Stimulated activated CD4-positive, alpha-beta T cell treated with anti-CD3 and anti-CD28 coated beads, TNF-alpha, amount 100 ng/mL, for 4 hours (primary cell): ENCODE results near the gene RNF175.

Experiments
- DNase-seq, 3 experiments: peaks; one replicate each; pipeline ENCODE4 v3.0.0-alpha.2; 2020; ENCODE audit warnings: low read depth in 3 of 3

RNF175 gene

GRCh38 chr4:153748378-153748777 lies 11.4 kb downstream of the RNF175 start:
- DNase-seq, result no peak

DNA sequence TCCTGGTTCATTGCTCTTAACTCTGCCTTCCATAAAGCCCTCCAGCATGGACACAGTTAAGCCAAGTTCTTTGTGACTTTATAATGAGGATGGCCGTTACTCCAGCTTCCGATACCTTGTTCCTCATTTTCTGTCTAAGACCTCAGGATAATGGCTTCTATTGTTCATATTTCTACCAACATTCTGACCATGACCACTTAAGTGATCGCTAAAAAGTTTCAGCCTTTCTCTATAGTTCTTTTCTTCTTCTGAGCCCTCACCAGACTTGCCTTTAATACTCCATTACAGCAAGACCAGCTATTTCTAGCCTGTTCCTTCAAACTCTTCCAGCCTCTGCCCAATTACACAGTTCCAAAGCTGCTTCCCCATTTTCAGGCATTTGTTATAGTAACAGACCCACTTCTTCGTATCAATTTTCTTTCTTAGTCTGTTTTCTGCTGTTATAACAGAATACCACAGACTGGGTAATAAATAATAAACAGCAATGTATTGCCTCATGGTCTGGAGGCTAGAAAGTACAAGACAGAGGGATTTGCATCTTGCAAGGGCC lies 12.3 kb downstream of the RNF175 start:
- no peak for DNase-seq

DNA sequence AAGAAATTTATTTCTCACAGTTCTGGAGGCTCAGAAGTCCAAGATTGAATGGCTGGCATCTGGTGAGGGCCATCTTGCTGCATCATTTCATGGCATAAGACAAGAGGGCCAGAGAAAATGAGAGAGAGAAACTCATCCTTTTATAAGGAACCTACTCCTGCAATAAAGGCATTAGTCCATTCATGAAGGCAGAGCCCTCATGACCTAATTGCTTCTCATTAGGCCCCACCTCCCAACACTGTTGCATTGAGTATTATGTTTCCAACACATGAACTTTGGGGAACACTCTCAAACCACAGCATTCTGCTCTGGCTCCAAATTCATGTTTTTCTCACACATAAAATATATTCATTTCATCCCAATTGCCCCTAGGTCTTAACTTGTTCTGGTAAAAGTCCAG lies 14.2 kb downstream of the RNF175 start:
- DNase-seq, result no peak

DNA sequence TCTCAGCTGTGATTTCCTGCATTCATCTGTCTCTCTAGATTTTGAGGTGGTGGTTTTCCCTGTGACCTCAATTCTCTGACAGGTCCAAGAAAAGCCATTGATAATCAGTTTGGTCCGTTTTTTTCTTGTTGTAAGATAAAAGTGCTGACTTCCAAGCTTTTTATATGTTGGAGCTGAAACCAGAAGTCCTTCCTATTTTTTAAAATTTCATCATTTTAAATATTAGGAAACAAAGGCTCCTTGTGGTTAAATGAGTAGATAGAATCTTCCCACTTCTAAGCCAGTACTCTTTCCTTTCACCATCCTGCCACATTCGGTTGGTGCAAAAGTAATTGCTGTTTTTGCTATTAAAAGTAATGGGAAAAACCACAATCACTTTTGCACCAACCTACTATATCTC lies 18.3 kb downstream of the RNF175 start:
- DNase-seq, result no peak

- no peak for DNase-seq
These were observed 23.8 kb downstream of the RNF175 start for GRCh38 chr4:153735906-153736461.

DNA sequence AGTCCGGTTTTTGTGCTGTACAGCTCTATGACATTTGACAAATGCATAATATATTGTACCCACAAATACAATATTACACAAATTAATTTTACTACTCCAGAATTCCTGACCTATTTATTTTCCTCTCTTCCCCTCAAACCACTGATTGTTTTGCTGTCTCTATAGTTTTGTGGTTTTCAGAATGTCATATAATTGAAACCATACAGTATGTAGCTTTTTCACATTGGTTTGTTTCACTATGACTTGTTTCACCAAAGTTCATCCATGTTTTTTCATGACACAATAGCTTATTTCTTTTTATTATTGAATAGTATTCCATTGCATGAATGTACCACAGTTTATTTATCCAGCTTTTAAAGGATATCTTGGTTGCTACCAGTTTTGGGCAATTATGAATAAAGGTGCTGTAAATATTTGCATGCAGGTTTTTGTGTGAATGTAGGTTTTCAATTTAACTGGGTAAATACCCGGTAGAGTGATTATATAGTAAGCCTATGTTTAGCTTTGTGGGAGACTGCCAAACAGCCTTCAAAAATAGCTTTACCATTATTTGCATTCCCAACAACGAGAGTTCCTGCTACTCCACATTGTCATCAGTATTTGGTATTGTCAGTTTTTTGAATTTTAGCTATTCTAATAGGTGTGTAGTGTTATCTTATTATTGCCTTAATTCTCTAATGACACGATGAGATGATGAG lies 25.9 kb downstream of the RNF175 start:
- no peak for DNase-seq

GRCh38 chr4:153731239-153731638 lies 28.6 kb downstream of the RNF175 start:
- DNase-seq, result no peak

DNA sequence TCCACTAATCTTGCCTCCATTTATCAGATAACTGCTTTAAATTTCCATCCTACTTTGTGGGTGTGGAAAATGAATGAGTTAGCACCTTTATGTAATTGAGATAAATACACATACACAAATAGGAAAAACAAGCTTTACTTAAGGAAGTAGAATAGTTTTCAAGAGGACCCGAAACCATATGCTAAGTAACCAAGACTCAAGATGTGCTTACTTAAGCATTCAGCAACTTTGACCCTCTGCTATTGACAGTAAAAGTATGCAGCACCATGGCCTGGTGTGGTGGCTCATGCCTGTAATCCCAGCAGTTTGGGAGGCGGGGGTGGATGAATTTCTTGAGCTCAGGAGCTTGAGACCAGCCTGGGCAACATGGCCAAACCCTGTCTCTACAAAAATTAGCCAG lies 29.9 kb downstream of the RNF175 start:
- no peak for DNase-seq

GRCh38 chr4:153728660-153729059 lies 31.2 kb downstream of the RNF175 start:
- no peak for DNase-seq

DNA sequence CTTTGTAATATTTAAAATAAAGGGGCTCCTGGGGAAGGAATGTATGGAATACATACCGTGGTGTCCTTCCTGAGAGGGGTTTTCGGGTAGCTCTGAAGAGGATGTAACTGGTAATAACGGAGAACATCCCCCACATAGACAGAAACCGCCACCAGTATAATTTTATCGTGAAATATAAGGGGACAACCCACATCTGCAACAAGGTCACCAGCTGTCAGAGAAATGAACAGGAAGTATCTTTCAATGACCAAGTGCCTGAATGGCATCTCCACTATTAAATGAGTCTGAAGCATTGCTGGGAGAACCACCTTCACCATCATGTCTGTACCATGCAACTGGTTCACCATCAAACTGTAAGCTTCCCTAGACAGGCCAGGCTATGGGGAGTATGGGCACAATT lies 31.7 kb downstream of the RNF175 start:
- DNase-seq, result no peak

DNA sequence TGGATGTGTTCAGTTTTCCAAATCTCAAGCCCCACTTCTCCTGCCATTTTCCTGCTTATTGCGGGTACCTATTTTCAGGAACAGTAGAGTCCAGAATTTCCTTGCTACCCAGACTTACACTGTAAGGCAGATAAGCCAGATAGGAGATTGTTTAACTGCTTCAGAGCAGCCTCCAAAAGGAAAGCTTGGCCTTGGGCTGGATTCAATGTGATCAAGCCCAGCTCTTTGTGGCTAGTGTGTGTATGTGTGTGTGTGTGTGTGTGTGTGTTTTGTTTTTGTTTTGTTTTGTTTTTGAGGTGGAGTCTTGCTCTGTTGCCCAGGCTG lies 34.0 kb downstream of the RNF175 start:
- no peak for DNase-seq

GRCh38 chr4:153725136-153725830 lies 34.5 kb downstream of the RNF175 start:
- DNase-seq, result no peak

DNA sequence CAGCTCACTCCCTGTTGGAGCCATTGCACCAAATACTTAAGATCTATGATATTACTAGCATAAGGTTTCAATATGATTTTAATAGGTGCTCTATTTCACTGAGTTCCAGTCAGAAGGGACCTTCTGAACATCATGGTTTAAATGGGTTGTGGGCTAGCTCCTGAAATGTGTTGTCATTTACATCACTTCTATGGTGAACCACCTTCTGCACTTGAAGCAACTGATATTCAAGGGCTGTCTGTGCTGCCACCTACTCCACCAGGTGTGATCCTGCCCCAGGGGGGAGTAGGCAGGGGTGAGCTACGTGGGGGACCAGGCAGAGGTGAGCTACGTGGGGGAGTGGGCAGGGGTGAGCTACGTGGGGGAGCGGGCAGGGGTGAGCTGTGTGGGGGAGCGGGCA lies 35.2 kb downstream of the RNF175 start:
- no peak for DNase-seq

- DNase-seq, result no peak
These were observed 37.8 kb downstream of the RNF175 start for GRCh38 chr4:153722036-153722435.

- no peak for DNase-seq
These were observed 45.8 kb downstream of the RNF175 start for GRCh38 chr4:153713866-153714646.

DNA sequence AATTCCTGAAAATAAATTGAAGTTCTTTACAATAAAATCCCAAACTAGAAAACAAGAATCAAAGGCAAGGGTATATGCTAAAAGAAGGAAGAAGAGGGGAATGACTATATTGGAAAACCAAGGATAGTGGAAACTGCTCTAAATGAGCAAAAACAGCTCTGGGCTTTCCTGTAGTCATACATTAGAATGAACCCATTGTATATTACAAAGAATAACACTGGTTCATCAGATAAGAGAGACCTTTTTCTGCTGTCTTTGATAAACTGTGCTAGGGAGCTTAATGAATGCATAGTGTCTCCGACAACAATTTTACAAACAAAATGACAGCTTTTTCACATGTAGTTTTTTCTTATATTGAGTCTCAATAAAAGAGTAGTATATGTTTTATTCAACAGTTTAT lies 49.1 kb downstream of the RNF175 start:
- DNase-seq, result no peak

- no peak for DNase-seq
These were observed 53.3 kb downstream of the RNF175 start for GRCh38 chr4:153706519-153706918.

GRCh38 chr4:153705743-153706468 lies 53.9 kb downstream of the RNF175 start:
- no peak for DNase-seq

GRCh38 chr4:153704522-153704921 lies 55.3 kb downstream of the RNF175 start:
- DNase-seq, result no peak

GRCh38 chr4:153684971-153685371 lies 74.9 kb downstream of the RNF175 start:
- no peak for DNase-seq

DNA sequence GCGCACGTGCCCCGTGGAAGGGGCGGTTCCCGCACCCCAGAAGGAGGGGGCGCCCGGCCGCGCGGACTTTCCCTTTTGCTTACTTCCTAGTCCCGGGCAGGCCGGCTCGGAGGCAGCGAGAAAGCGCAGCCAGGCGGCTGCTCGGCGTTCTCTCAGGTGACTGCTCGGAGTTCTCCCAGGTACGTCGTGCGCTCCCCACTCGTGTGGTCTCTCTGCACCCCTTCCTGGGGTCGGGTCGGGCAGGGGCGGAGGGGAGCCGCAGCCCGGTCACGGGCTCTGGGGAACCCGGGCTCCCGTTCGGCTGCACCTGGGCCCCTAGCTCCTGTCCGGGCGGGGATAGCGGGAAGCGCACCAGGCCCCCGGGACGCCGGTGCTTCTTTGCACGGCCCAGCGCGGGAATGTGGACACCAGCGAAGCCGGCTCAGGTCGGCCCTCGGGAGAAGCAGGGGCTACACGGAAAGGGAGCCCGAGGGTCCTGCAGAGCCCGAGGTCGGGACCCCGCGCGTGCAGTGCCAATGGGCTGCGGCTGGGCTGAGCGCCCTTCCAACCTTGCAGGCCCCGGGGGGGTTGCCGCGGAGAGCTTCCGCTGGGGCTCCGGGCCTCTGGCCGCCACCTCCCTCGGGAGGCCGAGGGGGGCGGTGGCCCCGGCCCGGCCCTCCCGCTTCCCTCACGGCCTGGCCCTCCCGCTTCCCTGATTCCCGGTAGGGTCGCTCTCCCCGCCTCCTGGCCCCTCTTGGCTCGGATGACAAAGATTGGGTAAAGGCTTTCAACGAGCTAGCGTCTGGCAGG lies 75.4 kb downstream of the RNF175 start, which contains the start of gene TLR2:
Gene TLR2 (plus strand): TSS at position 99 of the 789 bp plus-strand sequence. CDS start 18,628 bp downstream, outside the sequence.
- DNase-seq, result peak; percentile 45 to 58 (median 45)
